ENCODE results near the gene ZNF3. TPM values are rescaled to one million over a fixed set of nuclear protein-coding genes. Genes with fewer than 3 reads are reported as not detected.

Gene ZNF3
- polyA plus RNA-seq, 2 of the 4 experiments (the other 2 are of a cell fraction), result 22.5 to 30.2 TPM

GRCh38 chr7:100101016-100101862, 19.7 kb upstream of the ZNF3 start, which contains the start of the genes AP4M1 and MCM7 (continued):
- TF ChIP-seq ZFP36 (IDR thresholded peaks at IDR 0.05; ENCODE audit: borderline replicate concordance, partially characterized antibody), result no peak
- no peak for TF ChIP-seq CBX8 (IDR thresholded peaks at IDR 0.05)
- TF ChIP-seq KDM5A (IDR thresholded peaks at IDR 0.05), result peak; percentile 68; the same call in 1 of the 2 replicates
- no peak for TF ChIP-seq RNF2 (IDR thresholded peaks at IDR 0.05; ENCODE audit: borderline replicate concordance, low read depth)
- TF ChIP-seq KDM1A (IDR thresholded peaks at IDR 0.05; ENCODE audit: low read depth), result no peak
- TF ChIP-seq ZNF302 (CRISPR knock-in tag; IDR thresholded peaks at IDR 0.05), result no peak
- peak; percentile 10 to 32; a peak in 1 of 4 replicates for TF ChIP-seq CEBPB (IDR thresholded peaks at IDR 0.05)
- 0 out of 2 replicates have a peak, but pooled peaks have one; percentile 58 for TF ChIP-seq HDAC2 (IDR thresholded peaks at IDR 0.05)
- TF ChIP-seq NFE2L2 (conservative IDR thresholded peaks at IDR 0.05; ENCODE audit: low read length), result no peak
- no peak for TF ChIP-seq TP53 (CRISPR knock-in tag; IDR thresholded peaks at IDR 0.05)
- TF ChIP-seq EHF (CRISPR knock-in tag; IDR thresholded peaks at IDR 0.05), result peak; percentile 66
- TF ChIP-seq SREBF2 (IDR thresholded peaks at IDR 0.05), result no peak
- TF ChIP-seq RFX5 (IDR thresholded peaks at IDR 0.05), result peak; percentile 74; the same call in 1 of the 2 replicates
- no peak for TF ChIP-seq EHMT2 (IDR thresholded peaks at IDR 0.05; ENCODE audit: low read depth)
- peak; percentile 31; the same call in 1 of the 2 replicates for TF ChIP-seq BHLHE40 (IDR thresholded peaks at IDR 0.05; ENCODE audit: low read depth, low read length)
- TF ChIP-seq BCL3 (IDR thresholded peaks at IDR 0.05), result peak; percentile 64; the same call in 1 of the 3 replicates
- TF ChIP-seq RAD21 (conservative IDR thresholded peaks at IDR 0.05 in 1 of 2, IDR thresholded peaks at IDR 0.05 in 1 of 2), result no peak
- peak; percentile 57 for TF ChIP-seq HOXA7 (CRISPR knock-in tag; IDR thresholded peaks at IDR 0.05)
- peak; percentile 57; the same call in 1 of the 2 replicates for TF ChIP-seq ATOH8 (CRISPR knock-in tag; IDR thresholded peaks at IDR 0.05; ENCODE audit: low read depth)
- TF ChIP-seq HOXB5 (CRISPR knock-in tag; IDR thresholded peaks at IDR 0.05), result peak; percentile 76
- no peak for TF ChIP-seq HEYL (CRISPR knock-in tag; IDR thresholded peaks at IDR 0.05)
- no peak for TF ChIP-seq EP300 (IDR thresholded peaks at IDR 0.05)
- TF ChIP-seq NR3C1 (IDR thresholded peaks at IDR 0.05), result no peak
- no peak for TF ChIP-seq JUNB (IDR thresholded peaks at IDR 0.05)
- TF ChIP-seq MAFK (IDR thresholded peaks at IDR 0.05; ENCODE audit: partially characterized antibody), result no peak
- no peak for TF ChIP-seq TFCP2L1 (CRISPR knock-in tag; IDR thresholded peaks at IDR 0.05)
- no peak for TF ChIP-seq NPAS2 (CRISPR knock-in tag; IDR thresholded peaks at IDR 0.05; ENCODE audit: borderline replicate concordance)
- TF ChIP-seq RCOR1 (IDR thresholded peaks at IDR 0.05; ENCODE audit: low read depth, low read length), result no peak
- no peak for TF ChIP-seq CHD4 (IDR thresholded peaks at IDR 0.05; ENCODE audit: borderline replicate concordance)
- peak; percentile 80; the same call in 1 of the 2 replicates for TF ChIP-seq FOSB (CRISPR knock-in tag; IDR thresholded peaks at IDR 0.05)
- TF ChIP-seq, protein P1, sequence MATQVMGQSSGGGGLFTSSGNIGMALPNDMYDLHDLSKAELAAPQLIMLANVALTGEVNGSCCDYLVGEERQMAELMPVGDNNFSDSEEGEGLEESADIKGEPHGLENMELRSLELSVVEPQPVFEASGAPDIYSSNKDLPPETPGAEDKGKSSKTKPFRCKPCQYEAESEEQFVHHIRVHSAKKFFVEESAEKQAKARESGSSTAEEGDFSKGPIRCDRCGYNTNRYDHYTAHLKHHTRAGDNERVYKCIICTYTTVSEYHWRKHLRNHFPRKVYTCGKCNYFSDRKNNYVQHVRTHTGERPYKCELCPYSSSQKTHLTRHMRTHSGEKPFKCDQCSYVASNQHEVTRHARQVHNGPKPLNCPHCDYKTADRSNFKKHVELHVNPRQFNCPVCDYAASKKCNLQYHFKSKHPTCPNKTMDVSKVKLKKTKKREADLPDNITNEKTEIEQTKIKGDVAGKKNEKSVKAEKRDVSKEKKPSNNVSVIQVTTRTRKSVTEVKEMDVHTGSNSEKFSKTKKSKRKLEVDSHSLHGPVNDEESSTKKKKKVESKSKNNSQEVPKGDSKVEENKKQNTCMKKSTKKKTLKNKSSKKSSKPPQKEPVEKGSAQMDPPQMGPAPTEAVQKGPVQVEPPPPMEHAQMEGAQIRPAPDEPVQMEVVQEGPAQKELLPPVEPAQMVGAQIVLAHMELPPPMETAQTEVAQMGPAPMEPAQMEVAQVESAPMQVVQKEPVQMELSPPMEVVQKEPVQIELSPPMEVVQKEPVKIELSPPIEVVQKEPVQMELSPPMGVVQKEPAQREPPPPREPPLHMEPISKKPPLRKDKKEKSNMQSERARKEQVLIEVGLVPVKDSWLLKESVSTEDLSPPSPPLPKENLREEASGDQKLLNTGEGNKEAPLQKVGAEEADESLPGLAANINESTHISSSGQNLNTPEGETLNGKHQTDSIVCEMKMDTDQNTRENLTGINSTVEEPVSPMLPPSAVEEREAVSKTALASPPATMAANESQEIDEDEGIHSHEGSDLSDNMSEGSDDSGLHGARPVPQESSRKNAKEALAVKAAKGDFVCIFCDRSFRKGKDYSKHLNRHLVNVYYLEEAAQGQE (IDR thresholded peaks at IDR 0.05), result no peak
- TF ChIP-seq MAX (IDR thresholded peaks at IDR 0.05), result peak; percentile 92
- TF ChIP-seq RARB (CRISPR knock-in tag; IDR thresholded peaks at IDR 0.05), result no peak; the same call in 1 of the 2 replicates
- TF ChIP-seq GATA3 (IDR thresholded peaks at IDR 0.05; ENCODE audit: borderline replicate concordance), result peak; percentile 33; the same call in 1 of the 2 replicates
- TF ChIP-seq, protein P2, sequence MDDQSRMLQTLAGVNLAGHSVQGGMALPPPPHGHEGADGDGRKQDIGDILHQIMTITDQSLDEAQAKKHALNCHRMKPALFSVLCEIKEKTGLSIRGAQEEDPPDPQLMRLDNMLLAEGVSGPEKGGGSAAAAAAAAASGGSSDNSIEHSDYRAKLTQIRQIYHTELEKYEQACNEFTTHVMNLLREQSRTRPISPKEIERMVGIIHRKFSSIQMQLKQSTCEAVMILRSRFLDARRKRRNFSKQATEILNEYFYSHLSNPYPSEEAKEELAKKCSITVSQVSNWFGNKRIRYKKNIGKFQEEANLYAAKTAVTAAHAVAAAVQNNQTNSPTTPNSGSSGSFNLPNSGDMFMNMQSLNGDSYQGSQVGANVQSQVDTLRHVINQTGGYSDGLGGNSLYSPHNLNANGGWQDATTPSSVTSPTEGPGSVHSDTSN (IDR thresholded peaks at IDR 0.05), result peak; percentile 98
- TF ChIP-seq FOXS1 (CRISPR knock-in tag; IDR thresholded peaks at IDR 0.05), result no peak
- no peak for TF ChIP-seq CHD2 (IDR thresholded peaks at IDR 0.05; ENCODE audit: low read length, partially characterized antibody)

All from A549 (cell line).